GM21825 (cell line): ENCODE measurements around the gene NME4.
"Not testable (repeated sequence)": the region's sequence is repeated elsewhere in the genome, so short reads cannot be mapped to it uniquely, and the experiment has no call there.

Experiments
- ATAC-seq: cut with Tn5 transposase; IDR thresholded peaks from one replicate; pipeline ENCODE4 v1.9.1; 2021; ENCODE audit warnings: mild to moderate bottlenecking, moderate library complexity; ENCODE audit not compliant: unreplicated experiment

NME4 gene

GRCh38 chr16:375927-376816 lies 20.8 kb upstream of the NME4 start:
- ATAC-seq: no peak

DNA sequence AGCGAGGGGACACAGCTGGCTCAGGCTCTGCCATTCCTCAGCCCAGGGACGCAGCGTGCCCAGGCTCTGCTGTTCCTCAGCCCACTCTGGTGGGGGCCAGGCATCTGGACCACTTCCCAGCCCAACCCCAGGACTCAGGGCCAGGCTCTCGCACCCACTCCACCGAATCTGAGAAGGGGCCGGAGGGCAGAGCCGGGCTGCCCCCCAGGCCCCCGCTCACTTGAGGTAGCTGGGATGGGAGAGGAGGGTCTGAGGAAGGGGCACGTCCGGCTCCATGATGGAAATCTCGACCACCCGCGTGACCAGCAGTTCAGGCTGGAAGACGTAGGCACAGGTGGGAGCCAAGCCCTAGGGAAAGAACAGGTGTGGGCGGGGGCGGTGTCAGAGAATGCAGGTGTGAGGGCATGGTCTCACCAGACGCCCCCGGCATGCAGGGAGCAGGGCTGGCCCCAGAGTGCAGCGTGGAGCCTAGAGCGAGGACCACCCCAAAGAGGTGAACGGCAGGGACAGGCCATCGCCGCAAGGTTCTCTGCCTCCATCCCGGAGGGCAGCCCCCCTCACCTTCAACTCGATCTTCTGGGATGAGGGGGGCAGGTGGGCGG lies 20.1 kb upstream of the NME4 start:
- no peak for ATAC-seq

DNA sequence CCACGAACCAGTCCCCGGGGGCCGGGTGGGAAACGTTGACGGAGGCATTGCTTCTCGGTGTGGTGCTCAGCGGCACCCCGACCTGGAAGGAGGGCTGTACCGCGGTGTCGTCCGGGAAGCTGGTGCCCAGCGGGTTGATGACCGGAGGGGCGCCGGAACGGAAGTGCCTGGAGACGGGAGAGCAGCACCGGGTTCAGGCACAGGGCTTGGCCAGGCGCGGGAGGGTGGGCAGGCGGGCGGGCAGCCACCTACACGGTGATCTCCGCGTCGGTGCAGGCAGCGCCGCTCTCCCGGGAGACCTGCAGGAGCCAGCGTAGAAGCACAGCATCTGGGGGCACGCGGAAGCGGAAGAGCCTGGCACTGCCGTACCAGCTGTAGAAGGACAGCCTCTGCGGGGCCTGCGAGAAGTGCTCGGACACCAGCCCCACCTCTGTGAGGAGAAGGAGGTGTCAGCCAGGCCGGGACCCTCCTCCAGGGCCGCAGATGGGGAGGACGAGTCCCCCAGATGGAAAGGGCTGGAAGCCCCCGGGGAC lies 19.5 kb upstream of the NME4 start:
- no peak for ATAC-seq

DNA sequence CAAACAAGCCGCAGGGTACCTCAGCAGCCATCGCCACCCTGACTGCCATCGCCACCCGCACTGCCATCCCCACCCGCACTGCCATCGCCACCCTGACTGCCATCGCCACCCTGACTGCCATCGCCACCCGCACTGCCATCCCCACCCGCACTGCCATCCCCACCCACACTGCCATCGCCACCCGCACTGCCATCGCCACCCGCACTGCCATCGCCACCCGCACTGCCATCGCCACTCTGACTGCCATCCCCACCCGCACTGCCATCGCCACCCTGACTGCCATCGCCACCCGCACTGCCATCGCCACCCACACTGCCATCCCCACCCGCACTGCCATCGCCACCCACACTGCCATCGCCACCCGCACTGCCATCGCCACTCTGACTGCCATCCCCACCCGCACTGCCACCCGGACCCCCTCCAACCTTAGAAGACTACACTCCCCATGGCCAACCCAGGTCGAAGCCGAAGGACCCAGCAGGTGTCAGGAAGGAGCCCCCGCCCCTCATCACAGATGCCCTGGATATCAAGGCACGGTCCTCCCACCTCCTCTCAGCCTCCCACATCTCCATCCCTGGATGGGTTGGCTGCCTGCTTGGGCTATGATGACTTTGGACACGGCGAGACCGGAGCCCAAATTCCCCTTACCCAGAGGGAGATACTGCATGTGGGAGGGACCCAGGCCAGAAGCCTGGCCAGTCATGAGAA lies 18.7 kb upstream of the NME4 start:
- ATAC-seq: not testable (repeated sequence)

DNA sequence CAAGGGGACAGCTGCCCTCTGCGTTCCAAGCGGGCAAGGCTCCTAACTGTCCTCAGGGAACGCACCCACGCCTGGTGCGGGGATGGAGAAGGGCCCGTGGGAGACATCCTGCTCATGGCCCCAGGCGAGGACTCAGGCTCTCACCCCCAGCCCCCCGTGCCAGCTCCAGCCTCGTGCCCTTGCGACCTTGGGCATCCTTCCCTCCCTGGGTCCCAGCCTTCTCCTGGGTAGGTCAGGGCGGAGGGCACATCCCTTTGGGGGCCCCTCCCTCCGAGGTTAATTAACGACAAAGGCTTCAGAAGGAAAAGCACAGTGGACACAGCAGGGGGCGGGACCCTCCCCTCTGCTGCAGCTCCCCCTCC lies 18.2 kb upstream of the NME4 start:
- ATAC-seq: no peak

- ATAC-seq: no peak
These were observed 17.6 kb upstream of the NME4 start for GRCh38 chr16:379183-379960.

DNA sequence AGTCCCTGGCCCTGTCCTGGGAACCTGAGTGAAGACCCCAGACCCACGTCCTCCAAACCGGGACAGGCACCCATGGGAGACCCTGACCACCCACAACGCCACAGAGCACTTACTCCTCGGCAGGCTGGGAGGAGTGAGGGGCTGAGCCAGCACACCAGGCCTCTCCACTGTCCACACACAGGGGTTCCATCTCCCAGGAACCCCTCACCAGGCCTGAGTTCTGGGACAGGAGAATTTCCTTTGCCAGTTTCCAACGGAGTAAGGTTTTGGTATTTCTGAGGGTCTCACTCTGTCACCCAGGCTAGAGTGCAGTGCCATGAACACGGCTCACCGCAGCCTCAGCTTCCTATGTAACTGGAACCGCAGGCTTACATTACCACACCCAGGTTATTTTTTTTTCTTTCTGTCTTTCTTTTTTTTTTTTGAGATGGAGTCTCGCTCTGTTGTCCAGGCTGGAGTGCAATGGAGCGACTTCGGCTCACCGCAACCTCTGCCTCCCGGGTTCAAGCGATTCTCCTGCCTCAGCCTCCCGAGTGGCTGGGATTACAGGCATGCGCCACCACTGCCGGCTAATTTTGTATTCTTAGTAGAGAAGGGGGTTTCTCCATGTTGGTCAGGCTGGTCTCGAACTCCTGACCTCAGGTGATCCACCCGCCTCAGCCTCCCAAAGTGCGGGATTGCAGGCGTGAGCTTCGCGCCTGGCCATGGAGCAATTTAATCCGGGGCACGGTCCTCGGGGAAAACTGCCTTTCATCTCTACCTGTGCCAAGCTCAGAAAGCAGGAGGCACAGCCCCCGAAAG lies 16.8 kb upstream of the NME4 start:
- ATAC-seq: no peak

- ATAC-seq: peak; percentile 2
These were observed 16.3 kb upstream of the NME4 start for GRCh38 chr16:380762-381011.

DNA sequence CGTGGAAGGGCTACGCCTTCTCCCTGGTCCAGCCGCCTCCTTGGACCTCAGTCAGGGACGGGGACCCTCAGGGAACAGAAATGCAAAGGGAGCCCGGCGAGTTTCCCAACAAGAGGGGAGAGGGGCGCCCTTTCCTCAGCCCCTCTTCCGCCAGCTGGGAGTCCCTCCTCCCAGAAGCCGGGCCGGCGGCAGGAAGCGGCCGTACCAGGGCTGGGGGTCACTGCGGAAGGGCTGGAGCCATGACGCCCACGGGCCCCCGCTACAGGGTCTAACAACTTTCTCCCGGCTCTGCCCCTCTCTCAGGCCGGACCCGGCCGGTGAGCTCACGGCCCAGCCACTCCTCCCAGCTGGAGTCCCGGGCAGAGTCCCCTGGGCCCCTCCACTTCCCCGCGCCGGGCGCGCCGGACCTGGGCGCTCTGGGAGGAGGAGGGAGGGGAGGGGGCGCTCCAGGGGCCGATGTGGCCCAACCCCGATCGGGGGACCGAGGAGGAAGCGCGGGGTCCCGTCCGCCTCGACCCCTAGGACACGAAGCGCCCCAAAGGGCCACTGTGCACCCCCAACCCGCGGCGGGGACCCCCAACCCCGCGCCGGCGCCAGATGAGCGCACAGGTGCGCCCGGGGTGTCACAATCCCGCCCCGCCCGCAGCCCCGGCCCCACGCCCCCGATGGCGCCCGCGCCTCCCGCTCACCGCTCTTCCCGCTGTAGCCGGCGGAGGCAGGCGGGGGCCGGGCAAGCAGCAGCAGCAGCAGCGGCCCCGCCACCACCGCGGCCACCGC lies 15.8 kb upstream of the NME4 start:
- ATAC-seq: peak; percentile 17

GRCh38 chr16:381789-382717 lies 14.9 kb upstream of the NME4 start, which contains the start of gene PGAP6:
PGAP6 (minus strand) TSS chr16:381978; CDS start chr16:381821, 157 bp downstream.
- ATAC-seq: peak; percentile 40

DNA sequence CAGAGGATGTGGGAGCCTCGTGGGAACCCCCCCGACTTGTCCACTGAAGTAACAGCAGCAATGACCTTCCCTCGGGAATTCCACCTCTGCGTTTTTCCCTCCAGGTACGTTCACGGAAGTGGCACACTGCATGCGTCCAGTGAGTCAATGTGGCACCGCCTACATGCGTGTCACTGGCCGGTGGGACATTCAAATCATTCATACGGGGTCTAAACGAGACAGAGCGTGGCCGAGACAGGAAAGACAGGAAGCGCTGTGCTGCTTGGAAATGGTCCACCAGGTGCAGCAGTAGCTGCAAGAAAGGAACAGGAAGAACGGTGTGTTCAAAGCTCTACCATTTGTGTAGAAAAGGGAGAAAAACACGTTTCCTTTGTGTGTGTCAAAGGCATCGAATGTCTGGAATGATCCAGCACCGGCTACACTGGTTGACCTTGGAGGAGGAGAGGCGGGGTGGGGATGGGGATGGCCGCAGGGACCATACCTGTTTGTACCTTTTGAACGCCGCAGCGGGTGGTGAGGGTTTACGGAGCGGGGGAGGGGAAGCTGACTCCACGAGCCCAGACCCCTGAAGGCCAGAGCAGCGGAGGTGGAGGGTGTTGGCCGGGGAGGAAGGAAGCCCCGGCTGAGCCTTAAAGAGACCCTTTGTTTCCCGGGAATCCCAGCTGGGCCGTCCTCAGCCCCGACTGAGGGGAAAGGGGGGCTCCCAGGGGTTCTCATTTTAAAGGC lies 13.5 kb upstream of the NME4 start:
- peak; percentile 38 for ATAC-seq

DNA sequence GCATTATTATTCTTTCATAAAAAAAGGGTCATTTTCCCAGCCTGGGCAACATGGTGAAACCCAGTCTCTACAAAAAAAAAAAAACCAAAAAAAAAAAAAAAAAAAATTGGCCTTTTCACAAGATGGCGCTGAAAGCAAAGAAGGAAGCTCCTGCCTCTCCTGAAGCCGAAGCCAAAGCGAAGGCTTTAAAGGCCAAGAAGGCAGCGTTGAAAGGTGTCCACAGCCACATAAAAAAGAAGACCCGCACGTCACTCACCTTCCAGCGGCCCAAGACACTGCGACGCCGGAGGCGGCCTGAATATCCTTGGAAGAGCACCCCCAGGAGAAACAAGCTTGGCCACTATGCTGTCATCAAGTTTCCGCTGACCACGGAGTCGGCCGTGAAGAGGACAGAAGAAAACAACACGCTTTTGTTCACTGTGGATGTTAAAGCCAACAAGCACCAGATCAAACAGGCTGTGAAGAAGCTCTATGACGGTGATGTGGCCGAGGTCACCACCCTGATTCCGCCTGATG lies 10.3 kb upstream of the NME4 start:
- no peak for ATAC-seq

DNA sequence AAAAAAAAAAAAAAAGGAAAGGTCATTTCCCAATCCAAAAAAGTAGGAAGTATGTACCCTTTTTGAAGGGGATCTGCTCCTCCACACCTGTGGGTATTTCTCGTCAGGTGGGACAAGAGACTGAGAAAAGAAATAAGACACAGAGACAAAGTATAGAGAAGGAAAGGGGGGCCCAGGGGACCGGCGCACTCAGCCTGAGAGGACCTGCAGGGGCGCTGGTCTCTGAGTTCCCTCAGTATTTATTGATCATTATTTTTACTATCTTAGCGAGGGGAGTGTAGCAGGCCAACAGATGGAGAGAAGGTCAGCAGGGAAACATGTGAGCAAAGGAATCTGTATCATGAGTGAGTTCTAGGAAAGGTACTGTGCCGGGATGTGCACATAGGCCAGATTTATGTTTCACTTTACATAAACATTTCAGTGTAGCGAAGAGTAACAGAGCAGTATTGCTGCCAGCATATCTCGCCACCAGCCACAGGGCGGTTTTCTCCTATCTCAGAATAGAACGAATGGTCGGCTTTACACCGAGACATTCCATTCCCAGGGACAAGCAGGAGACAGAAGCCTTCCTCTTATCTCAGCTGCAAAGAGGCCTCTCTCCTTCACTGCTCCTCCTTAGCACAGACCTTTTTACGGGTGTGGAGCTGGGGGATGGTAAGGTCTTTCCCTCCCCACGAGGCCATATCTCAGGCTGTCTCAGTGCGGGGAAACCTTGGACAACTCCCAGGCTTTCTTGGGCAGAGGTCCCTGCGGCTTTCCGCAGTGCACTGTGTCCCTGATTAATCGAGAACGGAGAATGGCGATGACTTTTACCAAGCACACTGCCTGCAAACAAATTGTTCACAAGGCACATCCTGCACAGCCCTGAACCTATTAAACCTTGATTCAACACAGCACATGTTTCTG lies 9.0 kb upstream of the NME4 start:
- ATAC-seq: not testable (repeated sequence)

GRCh38 chr16:389352-389751 lies 7.6 kb upstream of the NME4 start:
- no peak for ATAC-seq

DNA sequence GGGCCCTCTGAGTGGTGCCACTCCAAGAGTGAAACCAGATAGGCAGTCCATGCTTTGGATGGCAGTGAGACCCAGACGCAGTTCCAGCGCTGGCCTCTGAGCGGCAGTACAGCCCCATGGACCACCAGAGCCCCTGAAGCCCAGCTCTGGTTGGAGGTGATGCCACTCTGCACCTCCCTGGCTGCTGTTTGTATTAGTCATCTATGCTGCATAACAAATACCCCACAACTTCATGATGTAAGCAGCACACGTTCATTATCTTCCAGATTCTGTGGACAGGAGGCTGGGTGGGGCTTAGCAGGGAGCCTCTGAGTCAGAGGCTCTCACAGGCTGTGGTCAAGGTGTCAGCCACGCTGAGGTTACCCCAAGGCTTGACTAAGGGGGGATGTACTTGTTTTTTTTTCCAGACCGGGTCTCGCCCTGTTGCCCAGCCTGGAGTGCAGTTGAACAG lies 5.1 kb upstream of the NME4 start:
- no peak for ATAC-seq

GRCh38 chr16:392450-393030 lies 4.5 kb upstream of the NME4 start:
- ATAC-seq: no peak
